Activated CD8-positive, alpha-beta T cell treated with anti-CD3 and anti-CD28 coated beads for 36 hours (primary cell): ENCODE results near the gene NT5M. TPM values are rescaled to one million over a fixed set of nuclear protein-coding genes. Genes with fewer than 3 reads are reported as not detected.

Experiments used
- ATAC-seq: fragments of 200-7000 bp; cut with Tn5 transposase; one replicate; pipeline ENCODE4 v1.10.0; 2021; ENCODE audit warnings: mild to moderate bottlenecking, moderate library complexity
- CTCF ChIA-PET: fragments of 350-600 bp; sonication (Branson Sonifier 250); formaldehyde crosslinking; loops from one replicate; lab custom pipeline; 2021; ENCODE audit warnings: antibody characterized with exemption; lab: Charles Lee
- POLR2A ChIA-PET: fragments of 350-600 bp; sonication (Branson Sonifier 250); formaldehyde crosslinking; loops from one replicate; lab custom pipeline; 2021; ENCODE audit warnings: antibody characterized with exemption; lab: Charles Lee
- DNase-seq: peaks from one replicate; pipeline ENCODE4 v3.0.0-alpha.2; 2020
- H3K27ac Mint-ChIP-seq: one replicate; pipeline ENCODE4 v1.8.0; 2021; ENCODE audit warnings: mild to moderate bottlenecking, mixed read lengths
- H3K27me3 Mint-ChIP-seq: one replicate; pipeline ENCODE4 v1.8.0; 2021; ENCODE audit warnings: mixed read lengths
- H3K36me3 Mint-ChIP-seq: one replicate; pipeline ENCODE4 v1.8.0; 2021; ENCODE audit warnings: low read depth, mixed read lengths
- H3K4me1 Mint-ChIP-seq: one replicate; pipeline ENCODE4 v1.8.0; 2021; ENCODE audit warnings: low read depth, mixed read lengths
- H3K4me3 Mint-ChIP-seq: one replicate; pipeline ENCODE4 v1.8.0; 2021; ENCODE audit warnings: mild to moderate bottlenecking, moderate library complexity, mixed read lengths
- H3K9me3 Mint-ChIP-seq: one replicate; pipeline ENCODE4 v1.8.0; 2021; ENCODE audit warnings: mixed read lengths
- CTCF ChIP-seq: fragments of 200-600 bp; IDR thresholded peaks from one replicate; pipeline ENCODE4 v1.8.0; 2022; ENCODE audit warnings: antibody characterized with exemption, mild to moderate bottlenecking
- intact Hi-C: fragments of 100-400 bp; cut with micrococcal nuclease; formaldehyde crosslinking; loops from one replicate; pipeline ENCODE4 v1.10.0; 2022
- total RNA-seq, 2 experiments: library from RNA; stranded (reverse); gene quantifications; one replicate each; pipeline ENCODE4 v1.2.3, GENCODE V29; 2021

Gene NT5M
- total RNA-seq, 2 experiments from 2014 or later, result 8.3 to 9.4 TPM

- intact Hi-C loops, result no loop called here
- ATAC-seq (no peak), DNase-seq (no peak)
- POLR2A ChIA-PET, result no interaction called here
- H3K4me1 Mint-ChIP-seq, result peaks cover 5% of the 10 kb centered on the region
- H3K27ac Mint-ChIP-seq, result no peak overlapping the region
- no peaks in the 10 kb centered on the region for H3K27me3 Mint-ChIP-seq
- peaks cover 10% of the 10 kb centered on the region for H3K9me3 Mint-ChIP-seq
- CTCF ChIA-PET, result interaction anchor here (1.4 to 4.0 kb wide), 3 partner anchors 9 to 133 kb away, joined by 3 to 25 read pairs (median 5); no protein-coding TSS in a partner anchor
- no peak overlapping the region for H3K4me3 Mint-ChIP-seq
- no peaks in the 10 kb centered on the region for H3K36me3 Mint-ChIP-seq
- no peak for TF ChIP-seq CTCF
Observed at GRCh38 chr17:17364338-17364667, 61.1 kb downstream of the NT5M start.

- no peaks in the 10 kb centered on the region for H3K36me3 Mint-ChIP-seq
- H3K27ac Mint-ChIP-seq, result no peak overlapping the region
- CTCF ChIA-PET, result interaction anchor here (1.1 to 4.0 kb wide), 4 partner anchors 10 to 276 kb away, joined by 3 to 25 read pairs (median 4); no protein-coding TSS in a partner anchor
- TF ChIP-seq CTCF, result no peak
- ATAC-seq (no peak), DNase-seq (no peak)
- intact Hi-C loops, result no loop called here
- no peak overlapping the region for H3K4me3 Mint-ChIP-seq
- no peaks in the 10 kb centered on the region for H3K27me3 Mint-ChIP-seq
- H3K9me3 Mint-ChIP-seq, result peaks cover under 1% of the 10 kb centered on the region
- peaks cover 5% of the 10 kb centered on the region for H3K4me1 Mint-ChIP-seq
- POLR2A ChIA-PET, result no interaction called here
Observed at GRCh38 chr17:17365476-17366110, 62.4 kb downstream of the NT5M start.

GRCh38 chr17:17366235-17366634 is 63.1 kb downstream of the NT5M start:
- no peaks in the 10 kb centered on the region for H3K9me3 Mint-ChIP-seq
- H3K4me1 Mint-ChIP-seq, result peaks cover 5% of the 10 kb centered on the region
- H3K36me3 Mint-ChIP-seq, result no peaks in the 10 kb centered on the region
- H3K27me3 Mint-ChIP-seq, result no peaks in the 10 kb centered on the region
- no peak for TF ChIP-seq CTCF
- ATAC-seq (no peak), DNase-seq (no peak)
- no peak overlapping the region for H3K27ac Mint-ChIP-seq
- POLR2A ChIA-PET, result no interaction called here
- intact Hi-C loops, result no loop called here
- CTCF ChIA-PET, result interaction anchor here (0.6 to 4.0 kb wide), 4 partner anchors 10 to 131 kb away, joined by 3 to 25 read pairs (median 4); no protein-coding TSS in a partner anchor
- H3K4me3 Mint-ChIP-seq, result no peak overlapping the region

- Mint-ChIP-seq H3K27ac (no peak overlapping the region), H3K36me3 (no peaks in the 10 kb centered on the region), H3K27me3 (no peaks in the 10 kb centered on the region), H3K4me1 (peaks cover 5% of the 10 kb centered on the region), H3K4me3 (no peak overlapping the region), H3K9me3 (no peaks in the 10 kb centered on the region)
- ATAC-seq (no peak), DNase-seq (no peak)
- no peak for TF ChIP-seq CTCF
- ChIA-PET POLR2A (no interaction called here), CTCF (interaction anchor here (0.6 to 4.0 kb wide), 4 partner anchors 9 to 130 kb away, joined by 3 to 25 read pairs (median 4); no protein-coding TSS in a partner anchor)
- intact Hi-C loops, result no loop called here
Observed at GRCh38 chr17:17366941-17367875, 64.0 kb downstream of the NT5M start.
